ENCODE data around the gene DOCK7.

Gene DOCK7

GRCh38 chr1:62493656-62494055 is 194.5 kb downstream of the DOCK7 start:
- H3K9me3 ChIP-seq (ENCODE audit: control insufficient read depth, low read length): no peaks in the 10 kb centered on the region
- H3K4me2 ChIP-seq (ENCODE audit: low read length, poor library complexity, severe bottlenecking): no peak overlapping the region
- no peak overlapping the region for H2AK5ac ChIP-seq (ENCODE audit: low read length, severe bottlenecking)
- H4K8ac ChIP-seq (ENCODE audit: low read length): no peak overlapping the region
- H3K27ac ChIP-seq (ENCODE audit: low read length, poor library complexity, severe bottlenecking): no peak overlapping the region
- H2BK5ac ChIP-seq (ENCODE audit: low read depth, low read length, poor library complexity, severe bottlenecking): no peak overlapping the region
- H3K18ac ChIP-seq (ENCODE audit: low read depth in 1 of 2, low read length in 2 of 2): no peak overlapping the region
- peaks cover 6 to 77% of the 10 kb centered on the region in 2 experiments for H3K36me3 ChIP-seq (ENCODE audit: control insufficient read depth in 1 of 2, insufficient read depth in 2 of 2, low read depth in 1 of 2, low read length in 2 of 2)
- no peak overlapping the region for H3K14ac ChIP-seq (ENCODE audit: low read length in 2 of 2)
- no peaks in the 10 kb centered on the region for H3K27me3 ChIP-seq (ENCODE audit: control insufficient read depth in 1 of 2, insufficient read depth in 1 of 2, low read length in 2 of 2)
- 80% methylated on average over 2 of the region's 3 CpGs for WGBS
- peaks cover 2% of the 10 kb centered on the region for H3K79me1 ChIP-seq (replicated peaks; ENCODE audit: low read length, poor library complexity, severe bottlenecking)
- no peak overlapping the region for H4K91ac ChIP-seq (ENCODE audit: low read length)
- H3K4ac ChIP-seq (ENCODE audit: low read depth in 1 of 2, low read length in 2 of 2): no peak overlapping the region
- DNase-seq: no peak
- H3K23ac ChIP-seq (ENCODE audit: low read length in 2 of 2): no peak overlapping the region
- H3K9ac ChIP-seq (ENCODE audit: low read length): no peak overlapping the region
- no peak overlapping the region for H2AFZ ChIP-seq (ENCODE audit: low read depth, low read length)
- no peak overlapping the region for H3K4me3 ChIP-seq (ENCODE audit: insufficient read depth in 1 of 2, low read depth in 1 of 2, low read length in 2 of 2)
- H2BK120ac ChIP-seq (ENCODE audit: low read depth, low read length): no peak overlapping the region
- H2BK12ac ChIP-seq (ENCODE audit: low read length in 2 of 2): no peak overlapping the region
- no peak overlapping the region for H2BK15ac ChIP-seq (ENCODE audit: low read depth, poor library complexity, severe bottlenecking)
- no peaks in the 10 kb centered on the region for H3K4me1 ChIP-seq (ENCODE audit: control insufficient read depth, insufficient read depth, low read depth, low read length)

GRCh38 chr1:62492521-62492920 is 195.7 kb downstream of the DOCK7 start:
- H3K27ac ChIP-seq (ENCODE audit: low read length, poor library complexity, severe bottlenecking): no peak overlapping the region
- H2BK120ac ChIP-seq (ENCODE audit: low read depth, low read length): no peak overlapping the region
- H3K79me1 ChIP-seq (replicated peaks; ENCODE audit: low read length, poor library complexity, severe bottlenecking): peaks cover 2% of the 10 kb centered on the region
- peaks cover 6 to 88% of the 10 kb centered on the region in 2 experiments for H3K36me3 ChIP-seq (ENCODE audit: control insufficient read depth in 1 of 2, insufficient read depth in 2 of 2, low read depth in 1 of 2, low read length in 2 of 2)
- no peak overlapping the region for H3K4me3 ChIP-seq (ENCODE audit: insufficient read depth in 1 of 2, low read depth in 1 of 2, low read length in 2 of 2)
- no peak overlapping the region for H3K4me2 ChIP-seq (ENCODE audit: low read length, poor library complexity, severe bottlenecking)
- H4K8ac ChIP-seq (ENCODE audit: low read length): no peak overlapping the region
- no peak overlapping the region for H2BK12ac ChIP-seq (ENCODE audit: low read length in 2 of 2)
- no peak overlapping the region for H3K23ac ChIP-seq (ENCODE audit: low read length in 2 of 2)
- no peak overlapping the region for H3K14ac ChIP-seq (ENCODE audit: low read length in 2 of 2)
- H4K91ac ChIP-seq (ENCODE audit: low read length): no peak overlapping the region
- no peak overlapping the region for H2BK15ac ChIP-seq (ENCODE audit: low read depth, poor library complexity, severe bottlenecking)
- no peak for DNase-seq
- H2BK5ac ChIP-seq (ENCODE audit: low read depth, low read length, poor library complexity, severe bottlenecking): no peak overlapping the region
- H3K18ac ChIP-seq (ENCODE audit: low read depth in 1 of 2, low read length in 2 of 2): no peak overlapping the region
- no peak overlapping the region for H3K9ac ChIP-seq (ENCODE audit: low read length)
- H3K9me3 ChIP-seq (ENCODE audit: control insufficient read depth, low read length): no peaks in the 10 kb centered on the region
- no peaks in the 10 kb centered on the region for H3K27me3 ChIP-seq (ENCODE audit: control insufficient read depth in 1 of 2, insufficient read depth in 1 of 2, low read length in 2 of 2)
- H2AK5ac ChIP-seq (ENCODE audit: low read length, severe bottlenecking): no peak overlapping the region
- no peak overlapping the region for H2AFZ ChIP-seq (ENCODE audit: low read depth, low read length)
- H3K4ac ChIP-seq (ENCODE audit: low read depth in 1 of 2, low read length in 2 of 2): no peak overlapping the region
- no CpG with 5 or more reads among the region's 2 CpGs for WGBS
- H3K4me1 ChIP-seq (ENCODE audit: control insufficient read depth, insufficient read depth, low read depth, low read length): no peaks in the 10 kb centered on the region

- H3K4me1 ChIP-seq (ENCODE audit: control insufficient read depth, insufficient read depth, low read depth, low read length): no peaks in the 10 kb centered on the region
- 100% methylated on average over 2 of the region's 2 CpGs for WGBS
- H3K23ac ChIP-seq (ENCODE audit: low read length in 2 of 2): no peak overlapping the region
- H3K9ac ChIP-seq (ENCODE audit: low read length): no peak overlapping the region
- no peak overlapping the region for H2BK120ac ChIP-seq (ENCODE audit: low read depth, low read length)
- H3K9me3 ChIP-seq (ENCODE audit: control insufficient read depth, low read length): no peaks in the 10 kb centered on the region
- DNase-seq: no peak
- H3K4me2 ChIP-seq (ENCODE audit: low read length, poor library complexity, severe bottlenecking): no peak overlapping the region
- H2BK12ac ChIP-seq (ENCODE audit: low read length in 2 of 2): no peak overlapping the region
- no peak overlapping the region for H3K14ac ChIP-seq (ENCODE audit: low read length in 2 of 2)
- H2AK5ac ChIP-seq (ENCODE audit: low read length, severe bottlenecking): no peak overlapping the region
- peaks cover 2% of the 10 kb centered on the region for H3K79me1 ChIP-seq (replicated peaks; ENCODE audit: low read length, poor library complexity, severe bottlenecking)
- no peaks in the 10 kb centered on the region for H3K27me3 ChIP-seq (ENCODE audit: control insufficient read depth in 1 of 2, insufficient read depth in 1 of 2, low read length in 2 of 2)
- H2AFZ ChIP-seq (ENCODE audit: low read depth, low read length): no peak overlapping the region
- no peak overlapping the region for H3K27ac ChIP-seq (ENCODE audit: low read length, poor library complexity, severe bottlenecking)
- H2BK15ac ChIP-seq (ENCODE audit: low read depth, poor library complexity, severe bottlenecking): no peak overlapping the region
- no peak overlapping the region for H3K18ac ChIP-seq (ENCODE audit: low read depth in 1 of 2, low read length in 2 of 2)
- no peak overlapping the region for H3K4me3 ChIP-seq (ENCODE audit: insufficient read depth in 1 of 2, low read depth in 1 of 2, low read length in 2 of 2)
- no peak overlapping the region for H2BK5ac ChIP-seq (ENCODE audit: low read depth, low read length, poor library complexity, severe bottlenecking)
- H4K8ac ChIP-seq (ENCODE audit: low read length): no peak overlapping the region
- H3K4ac ChIP-seq (ENCODE audit: low read depth in 1 of 2, low read length in 2 of 2): no peak overlapping the region
- H4K91ac ChIP-seq (ENCODE audit: low read length): no peak overlapping the region
- peaks cover 11 to 74% of the 10 kb centered on the region in 2 experiments for H3K36me3 ChIP-seq (ENCODE audit: control insufficient read depth in 1 of 2, insufficient read depth in 2 of 2, low read depth in 1 of 2, low read length in 2 of 2)
Observed at GRCh38 chr1:62487956-62488355, 200.2 kb downstream of the DOCK7 start.

- H2BK5ac ChIP-seq (ENCODE audit: low read depth, low read length, poor library complexity, severe bottlenecking): no peak overlapping the region
- no peak overlapping the region for H4K8ac ChIP-seq (ENCODE audit: low read length)
- H4K91ac ChIP-seq (ENCODE audit: low read length): no peak overlapping the region
- H3K14ac ChIP-seq (ENCODE audit: low read length in 2 of 2): no peak overlapping the region
- H3K4ac ChIP-seq (ENCODE audit: low read depth in 1 of 2, low read length in 2 of 2): no peak overlapping the region
- H2AFZ ChIP-seq (ENCODE audit: low read depth, low read length): no peak overlapping the region
- H3K9ac ChIP-seq (ENCODE audit: low read length): no peak overlapping the region
- no peak overlapping the region for H3K23ac ChIP-seq (ENCODE audit: low read length in 2 of 2)
- H2AK5ac ChIP-seq (ENCODE audit: low read length, severe bottlenecking): no peak overlapping the region
- no peak overlapping the region for H3K4me3 ChIP-seq (ENCODE audit: insufficient read depth in 1 of 2, low read depth in 1 of 2, low read length in 2 of 2)
- H3K9me3 ChIP-seq (ENCODE audit: control insufficient read depth, low read length): no peaks in the 10 kb centered on the region
- peaks cover 5 to 66% of the 10 kb centered on the region in 2 experiments for H3K36me3 ChIP-seq (ENCODE audit: control insufficient read depth in 1 of 2, insufficient read depth in 2 of 2, low read depth in 1 of 2, low read length in 2 of 2)
- no peak overlapping the region for H2BK15ac ChIP-seq (ENCODE audit: low read depth, poor library complexity, severe bottlenecking)
- no peaks in the 10 kb centered on the region for H3K79me1 ChIP-seq (replicated peaks; ENCODE audit: low read length, poor library complexity, severe bottlenecking)
- no peak overlapping the region for H2BK12ac ChIP-seq (ENCODE audit: low read length in 2 of 2)
- no peaks in the 10 kb centered on the region for H3K27me3 ChIP-seq (ENCODE audit: control insufficient read depth in 1 of 2, insufficient read depth in 1 of 2, low read length in 2 of 2)
- H3K4me2 ChIP-seq (ENCODE audit: low read length, poor library complexity, severe bottlenecking): no peak overlapping the region
- no peak overlapping the region for H3K27ac ChIP-seq (ENCODE audit: low read length, poor library complexity, severe bottlenecking)
- H3K4me1 ChIP-seq (ENCODE audit: control insufficient read depth, insufficient read depth, low read depth, low read length): no peaks in the 10 kb centered on the region
- WGBS: 85% methylated on average over 4 of the region's 5 CpGs
- no peak overlapping the region for H2BK120ac ChIP-seq (ENCODE audit: low read depth, low read length)
- DNase-seq: no peak
- no peak overlapping the region for H3K18ac ChIP-seq (ENCODE audit: low read depth in 1 of 2, low read length in 2 of 2)
Observed at GRCh38 chr1:62484824-62485468, 203.2 kb downstream of the DOCK7 start.

All from mesenchymal stem cell (in vitro differentiated cells and primary cell).